ENCODE measurements around the gene ZNF761. TPM values are rescaled to one million over a fixed set of nuclear protein-coding genes. Genes with fewer than 3 reads are reported as not detected.
A peak's percentile ranks its signal among the peaks of the same experiment; 100 is the strongest.
"Not testable (repeated sequence)": the region's sequence is repeated elsewhere in the genome, so short reads cannot be mapped to it uniquely, and the experiment has no call there.

ZNF761 gene
- total and polyA plus RNA-seq, 11 donors, result 2.6 to 5.5 (median 3.8) TPM

- Histone ChIP-seq H3K36me3 (peaks cover 5 to 58% (median 32%) of the 10 kb centered on the region in 9 donors), H3K9me3 (peaks cover 0 to 87% (median 39%) of the 10 kb centered on the region in 12 donors), H3K27ac (no peak overlapping the region), H3K27me3 (no peaks in the 10 kb centered on the region), H3K4me3 (no peak overlapping the region), H3K4me1 (no peaks in the 10 kb centered on the region)
- TF ChIP-seq POLR2A (IDR thresholded peaks at IDR 0.05) (no peak), CTCF (IDR thresholded peaks at IDR 0.05) (no peak)
- WGBS, 4 donors, result 96 to 98% (median 97%) methylated on average over 5 of the region's 5 CpGs
- intact Hi-C loops (cut with DNase I), result no loop called here
- DNase-seq (no peak), ATAC-seq (no peak)
Observed at GRCh38 chr19:53492153-53492552, 60.4 kb downstream of the ZNF761 start.

- DNase-seq; ATAC-seq; H3K27me3 ChIP-seq; H3K27ac ChIP-seq; H3K4me3 ChIP-seq; H3K4me1 ChIP-seq; intact Hi-C loops (cut with DNase I): not testable (repeated sequence)
- peaks cover 0 to 10% (median 0%) of the 10 kb centered on the region in 9 donors for H3K36me3 ChIP-seq
- peaks cover 0 to 38% (median 19%) of the 10 kb centered on the region in 12 donors for H3K9me3 ChIP-seq
- WGBS, 4 donors, result 43 to 54% (median 46%) methylated on average over 10 to 11 of the region's 11 CpGs
Observed at GRCh38 chr19:53497311-53498023, 65.7 kb downstream of the ZNF761 start.

GRCh38 chr19:53498024-53498395 is 66.2 kb downstream of the ZNF761 start:
- H3K27ac ChIP-seq; ATAC-seq; DNase-seq; H3K4me3 ChIP-seq; intact Hi-C loops (cut with DNase I); H3K4me1 ChIP-seq; H3K27me3 ChIP-seq: not testable (repeated sequence)
- 35 to 68% (median 43%) methylated on average over 3 to 4 of the region's 4 CpGs for WGBS, 4 donors
- H3K36me3 ChIP-seq, result peaks cover 0 to 10% (median 0%) of the 10 kb centered on the region in 9 donors
- H3K9me3 ChIP-seq, result peaks cover 0 to 32% (median 14%) of the 10 kb centered on the region in 12 donors

GRCh38 chr19:53503151-53503550 is 71.4 kb downstream of the ZNF761 start:
- peaks cover 0 to 12% (median 2%) of the 10 kb centered on the region in 9 donors for H3K27me3 ChIP-seq
- not testable (repeated sequence) for H3K9me3 ChIP-seq, H3K4me3 ChIP-seq, H3K4me1 ChIP-seq, ATAC-seq, H3K36me3 ChIP-seq, H3K27ac ChIP-seq, DNase-seq
- intact Hi-C loops (cut with DNase I), result loop anchor here in 3 of 10 donors (10.0 kb wide), 1 partner anchor 242 kb away; no protein-coding TSS in a partner anchor
- 15 to 37% (median 23%) methylated on average over 7 of the region's 7 CpGs for WGBS, 4 donors

GRCh38 chr19:53503671-53504364 is 72.0 kb downstream of the ZNF761 start:
- H3K4me1 ChIP-seq, H3K27ac ChIP-seq, H3K9me3 ChIP-seq, DNase-seq, H3K36me3 ChIP-seq: not testable (repeated sequence)
- intact Hi-C loops (cut with DNase I), result loop anchor here in 3 of 10 donors (10.0 kb wide), 1 partner anchor 241 kb away; no protein-coding TSS in a partner anchor
- ATAC-seq, result peak; percentile 37 to 89 (median 71)
- Histone ChIP-seq H3K27me3 (peaks cover 0 to 12% (median 2%) of the 10 kb centered on the region in 9 donors), H3K4me3 (peak overlapping the region in 6 of 12 donors; percentile 12 to 44 (median 36))
- whole genome bisulfite sequencing, 4 donors, result 0 to 7% (median 3%) methylated on average over 2 to 11 of the region's 14 CpGs

GRCh38 chr19:53504365-53504703 is 72.5 kb downstream of the ZNF761 start:
- not testable (repeated sequence) for H3K4me1 ChIP-seq, H3K9me3 ChIP-seq, H3K36me3 ChIP-seq, DNase-seq
- H3K27me3 ChIP-seq, result peaks cover 0 to 12% (median 2%) of the 10 kb centered on the region in 9 donors
- 11 to 25% (median 16%) methylated on average over 11 to 12 of the region's 13 CpGs for WGBS, 4 donors
- intact Hi-C loops (cut with DNase I), result loop anchor here in 3 of 10 donors (10.0 kb wide), 1 partner anchor 240 kb away; no protein-coding TSS in a partner anchor
- peak; percentile 41 to 92 (median 70) for ATAC-seq
- peak in 7 of 12 donors; percentile 3 to 47 (median 22) for TF ChIP-seq CTCF (IDR thresholded peaks at IDR 0.05)
- peak overlapping the region in 5 of 12 donors; percentile 4 to 67 (median 35) for H3K27ac ChIP-seq
- peak overlapping the region in 10 of 12 donors; percentile 9 to 50 (median 34) for H3K4me3 ChIP-seq
